Right ventricle myocardium superior (tissue), 1 donor: ENCODE measurements around the gene SLC2A4RG. TPM values are rescaled to one million over a fixed set of nuclear protein-coding genes. Genes with fewer than 3 reads are reported as not detected.

Experiments
- ATAC-seq: fragments of 200-7000 bp; cut with Tn5 transposase; one replicate; pipeline ENCODE4 v1.9.1; 2020; ENCODE audit warnings: mild to moderate bottlenecking; ENCODE audit not compliant: poor library complexity
- DNase-seq: peaks from one replicate; pipeline ENCODE4 v3.0.0-alpha.2; 2020
- intact Hi-C: fragments of 100-400 bp; cut with DNase I; formaldehyde crosslinking; loops from one replicate; pipeline ENCODE4 v1.11.2; 2022
- total RNA-seq: library from RNA; stranded (reverse); fragmentation: NEBNext Ultra II Directional; extraction: Animal tissue kit (Norgen Biotek cat#: 25700); gene quantifications from one replicate; pipeline ENCODE4 v1.2.1, GENCODE V29; 2021
- donor health status: DM: no; HTN: yes; CAD: no; lungs with severe emphysema.

SLC2A4RG gene
- total RNA-seq, 1 donor from 2014 or later, result 95.0 TPM

DNA sequence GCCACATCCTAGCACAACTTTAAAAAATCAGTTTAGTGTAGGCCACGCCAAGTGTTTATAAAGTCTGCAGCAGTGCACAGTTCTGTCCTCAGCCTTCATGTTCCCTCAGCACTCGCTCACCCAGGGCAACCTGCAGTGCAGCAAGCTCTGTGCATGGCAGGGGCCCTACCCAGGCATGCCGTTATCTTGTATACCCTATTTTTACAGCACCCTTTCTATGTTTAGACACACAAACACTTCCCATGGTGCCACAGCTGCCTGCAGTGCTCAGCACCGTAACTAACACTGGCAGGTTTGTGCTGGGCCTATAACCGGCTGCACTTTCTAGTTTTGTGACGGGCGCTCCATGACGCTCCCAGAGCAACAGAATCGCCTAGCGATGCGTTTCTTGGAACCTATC lies 47.7 kb downstream of the SLC2A4RG start:
- intact Hi-C loops, result loop anchor here (5.0 kb wide), 1 partner anchor 75 kb away; the partner anchor contains the start of gene ABHD16B
- ATAC-seq, result peak; percentile 87
- peak; percentile 68 for DNase-seq

DNA sequence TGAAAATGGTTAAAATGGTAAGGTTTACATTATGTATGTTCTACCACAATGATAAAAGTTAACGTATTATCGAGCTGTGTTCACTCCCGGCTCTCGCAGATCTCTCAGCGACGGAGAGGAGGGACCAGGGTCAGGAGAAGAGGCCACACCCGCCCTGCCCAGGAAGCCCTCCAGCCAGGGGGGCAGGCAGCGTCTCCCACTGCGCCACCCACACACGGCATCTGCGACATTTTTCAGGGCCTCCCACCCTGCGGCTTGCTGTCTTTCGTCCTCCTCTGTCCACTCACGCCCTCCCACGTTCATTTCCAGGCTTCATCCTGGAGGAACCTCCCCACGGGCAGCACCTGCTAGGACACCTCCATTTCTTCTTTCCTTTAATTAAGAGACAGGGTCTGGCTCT lies 48.2 kb downstream of the SLC2A4RG start:
- intact Hi-C loops, result loop anchor here (5.0 kb wide), 1 partner anchor 75 kb away; the partner anchor contains the start of gene ABHD16B
- DNase-seq, result no peak
- peak; percentile 35 for ATAC-seq

DNA sequence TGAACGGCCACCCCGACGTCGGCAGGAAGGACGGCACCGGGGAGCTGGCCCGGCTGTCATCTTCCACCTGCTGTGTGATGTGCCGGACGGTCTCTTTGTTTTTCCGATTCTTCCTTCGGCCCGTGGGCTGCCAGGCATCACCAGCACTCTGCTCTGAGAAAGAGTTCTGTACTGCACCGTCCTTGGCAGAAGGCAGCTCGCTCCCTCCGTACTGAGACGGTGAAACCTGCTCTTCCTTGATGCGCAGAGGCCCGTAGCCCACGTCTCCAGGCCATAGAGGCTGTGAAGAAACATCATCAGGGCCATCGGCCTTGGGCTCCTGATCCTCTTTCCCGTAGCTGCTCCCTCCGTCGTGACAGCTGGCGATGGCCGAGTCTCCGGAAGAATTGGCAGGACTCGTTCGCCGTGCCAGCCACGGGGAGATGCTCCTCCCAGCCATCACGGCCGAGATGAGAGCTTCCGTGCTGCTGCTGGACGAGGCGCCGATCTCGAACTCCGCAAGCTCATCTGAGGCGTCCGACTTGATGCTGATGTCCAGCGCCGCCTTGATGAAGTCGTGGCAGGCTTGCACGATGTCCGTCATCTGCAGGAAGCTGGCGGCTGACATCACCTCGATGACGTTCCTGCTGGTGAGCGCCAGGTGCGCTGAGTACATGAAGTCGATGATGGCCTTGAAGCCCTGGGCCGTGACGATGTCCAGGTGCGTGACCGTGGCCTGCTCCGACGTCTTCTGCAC lies 50.4 kb downstream of the SLC2A4RG start:
- DNase-seq (no peak), ATAC-seq (no peak)
- intact Hi-C loops, result loop anchor here (5.0 kb wide), 1 partner anchor 72 kb away; the partner anchor contains the start of gene ABHD16B

DNA sequence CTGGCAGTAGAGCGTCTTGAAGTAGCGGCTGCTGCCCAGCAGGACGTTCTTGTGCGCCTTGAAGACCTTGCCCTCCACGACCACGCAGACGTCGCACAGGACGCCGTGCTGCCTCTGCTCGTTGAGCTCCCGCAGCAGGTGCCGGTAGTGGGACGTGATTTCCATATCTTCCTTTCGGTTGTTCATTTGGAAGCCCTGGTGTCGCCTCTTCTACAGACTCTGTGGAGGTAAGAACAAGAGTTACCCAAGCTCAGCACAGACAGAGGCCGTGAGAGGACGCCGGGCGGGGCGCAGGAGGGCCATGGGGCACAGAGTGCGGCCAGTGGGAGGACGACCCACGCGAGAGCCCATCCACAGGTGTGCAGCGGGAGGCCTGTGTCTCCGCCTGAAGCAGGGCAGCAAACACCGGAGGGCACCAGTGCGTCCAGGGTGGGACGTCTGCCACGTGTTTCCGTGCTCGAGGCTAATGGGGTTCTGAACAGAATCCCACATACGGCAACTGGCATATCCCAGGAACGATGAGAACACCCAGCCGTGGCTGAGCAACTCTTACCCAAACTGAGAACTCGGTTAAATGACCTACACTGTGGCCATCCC lies 51.1 kb downstream of the SLC2A4RG start:
- intact Hi-C loops, result no loop called here
- no peak for ATAC-seq

DNA sequence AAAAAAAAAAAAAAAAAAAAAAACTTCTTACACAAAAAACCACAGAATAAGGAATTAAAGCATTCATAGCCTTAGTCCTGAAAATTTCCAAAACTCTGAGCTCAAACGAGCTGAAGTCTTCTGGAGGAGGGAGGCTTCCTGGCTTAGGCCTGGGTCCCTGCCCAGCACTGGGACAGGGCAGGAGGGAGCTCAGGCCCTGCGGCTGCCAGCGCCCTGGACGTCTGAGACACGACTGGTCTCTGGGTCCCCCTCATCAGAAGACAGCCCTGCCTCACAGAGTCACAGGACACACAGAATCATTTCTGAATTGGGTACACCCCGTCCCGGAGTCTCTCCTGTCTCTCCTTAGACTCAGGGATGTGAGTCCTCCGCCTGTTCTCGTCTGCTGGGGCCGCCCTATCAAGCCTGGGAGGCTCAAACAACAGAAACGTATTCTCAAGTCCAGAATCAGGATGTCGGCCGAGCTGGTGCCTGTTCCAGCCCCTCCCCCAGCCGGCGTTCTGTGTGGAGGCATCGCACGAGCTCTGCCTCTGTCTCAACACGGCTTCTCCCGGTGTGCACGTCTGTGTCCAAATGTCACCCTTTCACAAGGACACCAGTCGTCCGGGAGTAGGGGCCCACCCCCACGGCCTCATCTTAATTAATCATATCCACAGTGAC lies 52.1 kb downstream of the SLC2A4RG start:
- ATAC-seq (peak; percentile 5), DNase-seq (peak; percentile 72)
- intact Hi-C loops, result no loop called here

More for the DNA sequence above, 51.1 kb downstream of the SLC2A4RG start:
- DNase-seq, result no peak

DNA sequence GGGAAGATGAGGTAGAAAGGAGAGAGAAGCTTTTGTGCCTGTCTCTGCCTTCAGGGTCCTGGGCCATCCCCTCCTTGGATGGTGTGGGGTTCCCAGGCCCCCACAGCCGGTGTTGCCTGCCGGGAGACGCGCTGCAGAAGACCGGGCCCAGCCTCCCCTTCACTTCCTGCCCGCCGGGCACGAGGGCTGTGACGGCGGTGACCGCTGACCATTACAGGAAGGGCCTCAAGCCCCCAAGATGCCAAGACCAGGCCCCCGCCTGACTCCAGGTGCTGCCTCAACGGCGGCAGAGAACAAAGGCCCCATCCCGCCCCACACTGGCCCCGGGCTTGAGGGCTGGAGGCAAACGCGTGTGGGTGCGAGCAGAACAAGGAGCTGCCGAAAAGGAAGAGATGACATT lies 53.3 kb downstream of the SLC2A4RG start:
- no peak for ATAC-seq
- DNase-seq, result no peak
- intact Hi-C loops, result no loop called here

Other genes starting within 250 kb of the SLC2A4RG start
- 1,229 TPM for gene EEF1A2, start 240.7 kb upstream of the SLC2A4RG start, total RNA-seq
- 246 TPM for gene PPDPF, start 219.0 kb upstream of the SLC2A4RG start, total RNA-seq
- 0.13 TPM for gene PTK6, start 202.4 kb upstream of the SLC2A4RG start, total RNA-seq
- not detected for gene SRMS, start 192.0 kb upstream of the SLC2A4RG start, total RNA-seq
- gene FNDC11, start 185.6 kb upstream of the SLC2A4RG start, total RNA-seq, result 0.11 TPM
- gene HELZ2, start 165.5 kb upstream of the SLC2A4RG start, total RNA-seq, result 9.7 TPM
- 5.5 TPM for gene GMEB2, start 112.7 kb upstream of the SLC2A4RG start, total RNA-seq
- 4.3 TPM for gene STMN3, start 86.4 kb upstream of the SLC2A4RG start, total RNA-seq
- gene RTEL1, start 81.5 kb upstream of the SLC2A4RG start, total RNA-seq, result 7.3 TPM
- gene TNFRSF6B, start 43.1 kb upstream of the SLC2A4RG start, total RNA-seq, result 0.32 TPM
- 32.2 TPM for gene ARFRP1, start 31.8 kb upstream of the SLC2A4RG start, total RNA-seq
- gene ZGPAT, start 31.7 kb upstream of the SLC2A4RG start, total RNA-seq, result 16.0 TPM
- 1.6 TPM for gene LIME1, start 3.1 kb upstream of the SLC2A4RG start, total RNA-seq
- gene ZBTB46, start 91.5 kb downstream of the SLC2A4RG start, total RNA-seq, result 13.5 TPM
- not detected for gene ABHD16B, start 121.7 kb downstream of the SLC2A4RG start, total RNA-seq
- gene TPD52L2, start 125.5 kb downstream of the SLC2A4RG start, total RNA-seq, result 69.0 TPM
- 42.3 TPM for gene DNAJC5, start 155.3 kb downstream of the SLC2A4RG start, total RNA-seq
- gene UCKL1, start 216.6 kb downstream of the SLC2A4RG start, total RNA-seq, result 54.4 TPM
- 11.3 TPM for gene ZNF512B, start 230.2 kb downstream of the SLC2A4RG start, total RNA-seq
- gene SAMD10, start 239.9 kb downstream of the SLC2A4RG start, total RNA-seq, result 6.0 TPM
- 45.3 TPM for gene PRPF6, start 241.4 kb downstream of the SLC2A4RG start, total RNA-seq